ENCODE data around the gene CLSTN3. TPM values are rescaled to one million over a fixed set of nuclear protein-coding genes. Genes with fewer than 3 reads are reported as not detected.
A peak's percentile ranks its signal among the peaks of the same experiment; 100 is the strongest.

CLSTN3 gene
- total and polyA plus RNA-seq, 2 donors (not counting 1 experiment from before 2014, with no cell fraction given) = 11.9 to 23.5 TPM

DNA sequence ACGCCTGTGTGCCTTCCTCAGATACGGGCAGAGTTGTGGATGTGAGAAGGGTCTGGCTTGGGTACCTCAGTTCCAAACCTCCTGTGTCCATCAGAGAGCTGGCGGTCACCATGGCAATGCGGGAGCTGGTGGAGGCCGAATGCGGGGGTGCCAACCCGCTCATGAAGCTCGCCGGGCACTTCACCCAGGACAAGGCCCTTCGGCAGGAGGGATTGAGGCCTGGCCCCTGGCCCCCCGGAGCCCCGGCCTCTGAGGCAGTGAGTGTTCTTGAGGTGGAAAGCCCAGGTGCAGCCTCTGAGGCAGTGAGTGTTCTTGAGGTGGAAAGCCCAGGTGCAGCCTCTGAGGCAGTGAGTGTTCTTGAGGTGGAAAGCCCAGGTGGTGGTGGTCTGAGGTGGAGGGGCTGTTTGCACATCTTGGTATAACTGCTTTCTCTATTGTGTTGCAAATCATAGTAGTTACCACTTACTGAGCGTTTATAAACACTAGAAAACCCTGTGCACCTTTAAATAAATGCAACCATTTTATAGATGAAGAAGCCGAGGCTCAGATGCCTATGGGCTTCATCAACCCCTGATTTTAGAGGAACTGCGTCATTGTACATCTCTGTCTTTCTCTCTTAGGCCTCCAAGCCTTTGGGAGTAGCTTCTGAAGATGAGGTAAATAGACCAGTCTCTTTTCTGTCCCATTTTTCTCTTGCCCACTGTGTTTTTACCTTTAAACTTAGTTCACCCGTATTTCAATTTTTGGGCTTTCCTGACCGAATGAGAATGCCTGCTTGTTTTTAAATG, 60.3 kb downstream of the CLSTN3 start:
- no peaks in the 10 kb centered on the region for H3K79me2 ChIP-seq (ENCODE audit: control insufficient read depth, insufficient read depth, low read length)
- H3K27ac ChIP-seq (ENCODE audit: insufficient read depth, low read length) = peak overlapping the region; percentile 46
- TF ChIP-seq EZH2 (IDR thresholded peaks at IDR 0.05; ENCODE audit: low read length, missing control alignments) = no peak
- no peak for TF ChIP-seq CTCF (conservative IDR thresholded peaks at IDR 0.05 in 1 of 2, IDR thresholded peaks at IDR 0.05 in 1 of 2; ENCODE audit: low read depth in 1 of 2, low read length in 2 of 2)
- H3K36me3 ChIP-seq (ENCODE audit: control insufficient read depth, insufficient read depth, low read length) = no peaks in the 10 kb centered on the region
- no peaks in the 10 kb centered on the region for H4K20me1 ChIP-seq (ENCODE audit: control insufficient read depth, extremely low read depth, insufficient read depth, low read length)
- no peaks in the 10 kb centered on the region for H3K27me3 ChIP-seq (ENCODE audit: control insufficient read depth, insufficient read depth, low read length)
- H2AFZ ChIP-seq (ENCODE audit: low read length) = peak overlapping the region; percentile 77
- H3K9ac ChIP-seq (ENCODE audit: insufficient read depth, low read length) = peak overlapping the region; percentile 39
- peak overlapping the region; percentile 60 to 92 (median 64) for H3K4me3 ChIP-seq (replicated peaks in 1 of 4; ENCODE audit: control extremely low read depth in 1 of 4, insufficient read depth in 1 of 4, low read depth in 3 of 4, low read length in 4 of 4)
- DNase-seq (ENCODE audit: low read depth in 2 of 2) = peak; percentile 11 to 20
- peak overlapping the region; percentile 73 for H3K4me2 ChIP-seq (ENCODE audit: extremely low read depth, insufficient read depth, low read length)
- no peaks in the 10 kb centered on the region for H3K9me3 ChIP-seq (ENCODE audit: control insufficient read depth, insufficient read depth, low read depth, low read length)
- H3K4me1 ChIP-seq (ENCODE audit: control insufficient read depth, extremely low read depth, insufficient read depth, low read length) = peaks cover 10% of the 10 kb centered on the region

DNA sequence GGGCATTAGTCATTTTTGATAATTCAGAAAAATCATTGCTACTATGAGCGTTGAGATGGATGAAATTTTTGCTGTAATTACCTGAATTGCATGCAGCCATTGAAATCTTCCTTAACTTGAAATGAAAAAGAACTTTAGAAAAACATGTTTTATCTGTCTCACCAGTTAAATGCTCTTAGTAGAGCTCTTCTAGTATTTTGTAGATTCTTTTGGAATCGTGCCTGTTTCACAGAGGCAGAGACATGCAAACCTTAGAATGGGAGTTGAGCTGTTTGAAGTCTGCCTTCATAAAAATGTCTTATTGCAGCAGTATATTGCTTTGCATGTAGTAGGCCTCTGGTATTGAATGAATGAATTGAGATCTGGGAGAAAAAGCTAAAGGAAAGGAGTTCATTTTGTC, 63.5 kb downstream of the CLSTN3 start:
- DNase-seq (ENCODE audit: low read depth in 2 of 2) = no peak
- Histone ChIP-seq H4K20me1 (ENCODE audit: control insufficient read depth, extremely low read depth, insufficient read depth, low read length) (no peaks in the 10 kb centered on the region), H3K4me3 (replicated peaks in 1 of 4; ENCODE audit: control extremely low read depth in 1 of 4, insufficient read depth in 1 of 4, low read depth in 3 of 4, low read length in 4 of 4) (no peak overlapping the region), H3K79me2 (ENCODE audit: control insufficient read depth, insufficient read depth, low read length) (no peaks in the 10 kb centered on the region), H3K27me3 (ENCODE audit: control insufficient read depth, insufficient read depth, low read length) (no peaks in the 10 kb centered on the region), H3K9me3 (ENCODE audit: control insufficient read depth, insufficient read depth, low read depth, low read length) (no peaks in the 10 kb centered on the region), H2AFZ (ENCODE audit: low read length) (no peak overlapping the region), H3K27ac (ENCODE audit: insufficient read depth, low read length) (no peak overlapping the region), H3K9ac (ENCODE audit: insufficient read depth, low read length) (no peak overlapping the region), H3K4me2 (ENCODE audit: extremely low read depth, insufficient read depth, low read length) (no peak overlapping the region), H3K4me1 (ENCODE audit: control insufficient read depth, extremely low read depth, insufficient read depth, low read length) (peaks cover 3% of the 10 kb centered on the region), H3K36me3 (ENCODE audit: control insufficient read depth, insufficient read depth, low read length) (no peaks in the 10 kb centered on the region)
- TF ChIP-seq EZH2 (IDR thresholded peaks at IDR 0.05; ENCODE audit: low read length, missing control alignments) = no peak
- no peak for TF ChIP-seq CTCF (conservative IDR thresholded peaks at IDR 0.05 in 1 of 2, IDR thresholded peaks at IDR 0.05 in 1 of 2; ENCODE audit: low read depth in 1 of 2, low read length in 2 of 2)

DNA sequence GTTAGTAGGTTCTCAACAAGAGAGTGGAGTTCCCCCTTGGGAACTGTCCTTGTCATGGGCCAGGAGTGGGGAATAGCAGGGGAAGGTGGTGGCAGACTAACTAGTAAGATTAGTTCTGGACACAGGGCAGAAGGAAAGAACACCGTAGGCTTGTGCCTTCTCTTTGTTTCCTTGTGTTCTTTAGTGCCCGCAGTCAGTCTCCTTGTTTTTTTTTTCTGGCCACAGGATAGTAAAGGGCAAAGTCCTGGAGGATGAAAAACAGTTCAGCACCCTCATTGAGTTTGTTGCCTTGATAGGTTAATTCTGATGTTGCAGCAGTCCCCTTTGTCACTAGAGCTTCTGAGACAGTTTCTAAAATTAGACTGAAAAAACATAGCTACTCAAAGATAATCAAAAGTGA, 67.7 kb downstream of the CLSTN3 start:
- no peaks in the 10 kb centered on the region for H3K27me3 ChIP-seq (ENCODE audit: control insufficient read depth, insufficient read depth, low read length)
- H3K9ac ChIP-seq (ENCODE audit: insufficient read depth, low read length) = no peak overlapping the region
- TF ChIP-seq CTCF (conservative IDR thresholded peaks at IDR 0.05 in 1 of 2, IDR thresholded peaks at IDR 0.05 in 1 of 2; ENCODE audit: low read depth in 1 of 2, low read length in 2 of 2) (no peak), EZH2 (IDR thresholded peaks at IDR 0.05; ENCODE audit: low read length, missing control alignments) (no peak)
- H3K27ac ChIP-seq (ENCODE audit: insufficient read depth, low read length) = no peak overlapping the region
- H3K36me3 ChIP-seq (ENCODE audit: control insufficient read depth, insufficient read depth, low read length) = peaks cover 5% of the 10 kb centered on the region
- no peaks in the 10 kb centered on the region for H3K9me3 ChIP-seq (ENCODE audit: control insufficient read depth, insufficient read depth, low read depth, low read length)
- H4K20me1 ChIP-seq (ENCODE audit: control insufficient read depth, extremely low read depth, insufficient read depth, low read length) = no peaks in the 10 kb centered on the region
- H3K79me2 ChIP-seq (ENCODE audit: control insufficient read depth, insufficient read depth, low read length) = no peaks in the 10 kb centered on the region
- no peak overlapping the region for H3K4me3 ChIP-seq (replicated peaks in 1 of 4; ENCODE audit: control extremely low read depth in 1 of 4, insufficient read depth in 1 of 4, low read depth in 3 of 4, low read length in 4 of 4)
- H3K4me1 ChIP-seq (ENCODE audit: control insufficient read depth, extremely low read depth, insufficient read depth, low read length) = no peaks in the 10 kb centered on the region
- DNase-seq (ENCODE audit: low read depth in 2 of 2) = no peak
- H3K4me2 ChIP-seq (ENCODE audit: extremely low read depth, insufficient read depth, low read length) = no peak overlapping the region
- no peak overlapping the region for H2AFZ ChIP-seq (ENCODE audit: low read length)
